Adrenal gland (tissue), 12 donors: ENCODE measurements around the gene THSD7A. TPM values are rescaled to one million over a fixed set of nuclear protein-coding genes. Genes with fewer than 3 reads are reported as not detected.

ENCODE experiments used
- DNase-seq, 7 donors: peaks; one replicate each; pipeline ENCODE4 v3.0.0-alpha.2; 2019 to 2020
- H3K27ac ChIP-seq, 5 donors: fragments of 200-600 bp; sonication (generic) in 4 of 5; 1 replicate in 3 of 5; 2 replicates in 2 of 5; pipeline versions ENCODE4 v1.5.1 to v1.8.0; 2016 to 2020; ENCODE audit warnings: mild to moderate bottlenecking in 1 of 5
- H3K27me3 ChIP-seq: fragments of 200-600 bp; 2 replicates; pipeline ENCODE4 v1.8.0; 2021
- H3K36me3 ChIP-seq, 2 donors: fragments of 200-600 bp; replicated peaks in 1 of 2; 1 replicate in 1 of 2; 2 replicates in 1 of 2; pipeline versions ENCODE4 v1.5.1 to v1.8.0; 2018 to 2022
- H3K4me1 ChIP-seq, 2 donors: fragments of 200-600 bp; replicated peaks in 1 of 2; 1 replicate in 1 of 2; 2 replicates in 1 of 2; pipeline versions ENCODE4 v1.5.1 to v1.8.0; 2018 to 2021
- H3K4me3 ChIP-seq, 4 donors: fragments of 200-600 bp; sonication (generic) in 3 of 4; one replicate each; pipeline ENCODE4 v1.5.1; 2016 to 2018
- H3K9me3 ChIP-seq, 3 donors: fragments of 200-600 bp; sonication (generic) in 1 of 3; replicated peaks in 1 of 3; 1 replicate in 2 of 3; 2 replicates in 1 of 3; pipeline versions ENCODE4 v1.5.1 to v1.8.0; 2016 to 2021
- CTCF ChIP-seq, 6 experiments: fragments of 450-650 bp in 4 of 6; fragments of 200-600 bp in 2 of 6; sonication (generic) in 1 of 6; IDR thresholded peaks; 1 replicate in 5 of 6; 2 replicates in 1 of 6; pipeline versions ENCODE4 v1.5.1 to v1.8.0; 2016 to 2021; ENCODE audit warnings: antibody characterized with exemption in 6 of 6, mild to moderate bottlenecking in 2 of 6, moderate library complexity in 1 of 6
- POLR2A ChIP-seq, 2 donors: fragments of 450-650 bp; IDR thresholded peaks; one replicate each; pipeline ENCODE4 v1.6.1; 2017; ENCODE audit warnings: antibody characterized with exemption in 2 of 2, mild to moderate bottlenecking in 2 of 2, moderate library complexity in 1 of 2
- WGBS, 4 donors: extraction: QIAGEN DNeasy Blood & Tissue Kit in 2 of 4; methylation state at CpG; one replicate each; pipeline versions ENCODE4 v1.1.5 to v1.1.7; 2013 to 2017; 5-methylcytosine and 5-hydroxymethylcytosine counted together
- intact Hi-C, 2 donors: fragments of 100-400 bp; cut with DNase I; formaldehyde crosslinking; loops; one replicate each; pipeline versions ENCODE4 v1.14.1 to v1.15.0; 2022 to 2023
- polyA plus RNA-seq, 3 donors: library from polyadenylated mRNA; stranded (reverse); fragments of 200-250 nt in 2 of 3; fragments of 350-450 nt in 1 of 3; fragmentation: Illumina TruSeq in 1 of 3; extraction: RNeasy Lipid Tissue Mini Kit (QIAGEN cat#74804) in 1 of 3; gene quantifications; one replicate each; pipeline ENCODE4 v1.2.3, GENCODE V29; 2013 to 2014
- total RNA-seq, 9 donors: library from RNA; depleted of rRNA in 4 of 9; stranded (reverse); fragments of >200 nt in 4 of 9; fragments of 120-200 nt in 1 of 9; fragmentation: NEBNext Ultra II Directional in 1 of 9; extraction: Animal tissue kit (Norgen Biotek cat#: 25700) in 1 of 9; gene quantifications; one replicate each; pipeline versions ENCODE4 v1.1.0 to v1.2.4, GENCODE V29; 2013 to 2023
- donor health status: healthy with polysubstance abuse.
- donor health status: Bipolar disorder and iron deficiency.
- donor health status: DM: yes; HTN: yes; CAD: no.
- donor health status: DM: no; HTN: no; CAD: no.
- donor health status: DM: no; HTN: no; CAD: no.
- donor health status: DM: yes; HTN: yes; CAD: no.

The THSD7A gene
- total and polyA plus RNA-seq, 12 donors = 0.74 to 18.4 (median 4.8) TPM

- no peaks in the 10 kb centered on the region for H3K36me3 ChIP-seq
- H3K4me1 ChIP-seq = no peaks in the 10 kb centered on the region
- no peak overlapping the region for H3K27ac ChIP-seq
- 47 to 53% (median 51%) methylated on average over 4 of the region's 4 CpGs for WGBS, 4 donors
- TF ChIP-seq POLR2A (IDR thresholded peaks at IDR 0.05) (no peak), CTCF (IDR thresholded peaks at IDR 0.05) (no peak)
- intact Hi-C loops = no loop called here
- no peaks in the 10 kb centered on the region for H3K9me3 ChIP-seq
- no peak for DNase-seq
- no peaks in the 10 kb centered on the region for H3K27me3 ChIP-seq
- H3K4me3 ChIP-seq = no peak overlapping the region
Observed at GRCh38 chr7:11792166-11792565, 39.8 kb downstream of the THSD7A start.

- Histone ChIP-seq H3K36me3 (no peaks in the 10 kb centered on the region), H3K4me3 (no peak overlapping the region), H3K27ac (no peak overlapping the region), H3K27me3 (no peaks in the 10 kb centered on the region), H3K4me1 (no peaks in the 10 kb centered on the region), H3K9me3 (no peaks in the 10 kb centered on the region)
- WGBS, 4 donors = 90 to 96% (median 91%) methylated on average over 3 of the region's 3 CpGs
- intact Hi-C loops = no loop called here
- no peak for TF ChIP-seq POLR2A (IDR thresholded peaks at IDR 0.05)
- TF ChIP-seq CTCF (IDR thresholded peaks at IDR 0.05) = no peak
- DNase-seq = no peak
Observed at GRCh38 chr7:11788568-11788967, 43.4 kb downstream of the THSD7A start.

- intact Hi-C loops = no loop called here
- 72 to 95% (median 89%) methylated on average over 4 of the region's 4 CpGs for WGBS, 4 donors
Observed at GRCh38 chr7:11787534-11787933, 44.5 kb downstream of the THSD7A start.

GRCh38 chr7:11786186-11786585, 45.8 kb downstream of the THSD7A start:
- no peak overlapping the region for H3K27ac ChIP-seq
- 70 to 89% (median 85%) methylated on average over 2 of the region's 2 CpGs for WGBS, 4 donors
- no peak for DNase-seq
- TF ChIP-seq POLR2A (IDR thresholded peaks at IDR 0.05) (no peak), CTCF (IDR thresholded peaks at IDR 0.05) (no peak)
- H3K4me1 ChIP-seq = no peaks in the 10 kb centered on the region
- no peaks in the 10 kb centered on the region for H3K27me3 ChIP-seq
- intact Hi-C loops = no loop called here
- H3K4me3 ChIP-seq = no peak overlapping the region
- H3K9me3 ChIP-seq = no peaks in the 10 kb centered on the region
- H3K36me3 ChIP-seq = no peaks in the 10 kb centered on the region

More at GRCh38 chr7:11787534-11787933, 44.5 kb downstream of the THSD7A start:
- Histone ChIP-seq H3K27ac (no peak overlapping the region), H3K9me3 (no peaks in the 10 kb centered on the region), H3K4me1 (no peaks in the 10 kb centered on the region), H3K27me3 (no peaks in the 10 kb centered on the region), H3K36me3 (no peaks in the 10 kb centered on the region), H3K4me3 (no peak overlapping the region)
- no peak for DNase-seq
- TF ChIP-seq CTCF (IDR thresholded peaks at IDR 0.05) (no peak), POLR2A (IDR thresholded peaks at IDR 0.05) (no peak)
